ENCODE data around the gene FAM222A. TPM values are rescaled to one million over a fixed set of nuclear protein-coding genes. Genes with fewer than 3 reads are reported as not detected.

The FAM222A gene
- total RNA-seq, 1 experiment from 2014 or later, result 5.5 TPM

- no peak for TF ChIP-seq EZH2 (IDR thresholded peaks at IDR 0.05; ENCODE audit: borderline replicate concordance, low read depth, low read length, poor library complexity, severe bottlenecking)
- no peak for TF ChIP-seq CTCF (conservative IDR thresholded peaks at IDR 0.05; ENCODE audit: low read depth, low read length)
- ChIA-PET POLR2A (ENCODE audit: low non-redundant PET) (interaction anchor here (0.6 kb wide), 1 partner anchor 101 kb away, joined by 4 read pairs; no protein-coding TSS in a partner anchor), CTCF (no interaction called here)
- no peak for DNase-seq (ENCODE audit: low spot score)
- no peaks in the 10 kb centered on the region for H3K9me3 ChIP-seq (ENCODE audit: low read depth, low read length, poor library complexity, severe bottlenecking)
- peaks cover 4% of the 10 kb centered on the region for H3K4me1 ChIP-seq (ENCODE audit: insufficient read depth, low read length, poor library complexity, severe bottlenecking)
- no peaks in the 10 kb centered on the region for H3K36me3 ChIP-seq (ENCODE audit: insufficient read depth, low read length, poor library complexity, severe bottlenecking)
- no peaks in the 10 kb centered on the region for H3K27me3 ChIP-seq (replicated peaks; ENCODE audit: insufficient read depth, low read depth, low read length, poor library complexity)
- no peak overlapping the region for H3K27ac ChIP-seq (ENCODE audit: low read depth, low read length, poor library complexity, severe bottlenecking)
- intact Hi-C loops (cut with micrococcal nuclease; ENCODE audit: unreplicated experiment), result no loop called here
- H3K4me3 ChIP-seq (ENCODE audit: low read depth, low read length, poor library complexity, severe bottlenecking), result no peak overlapping the region
- no TSS peak for BruUV-seq (replicated peaks)
Measured at GRCh38 chr12:109722022-109722720, 8.5 kb downstream of the FAM222A start.

DNA sequence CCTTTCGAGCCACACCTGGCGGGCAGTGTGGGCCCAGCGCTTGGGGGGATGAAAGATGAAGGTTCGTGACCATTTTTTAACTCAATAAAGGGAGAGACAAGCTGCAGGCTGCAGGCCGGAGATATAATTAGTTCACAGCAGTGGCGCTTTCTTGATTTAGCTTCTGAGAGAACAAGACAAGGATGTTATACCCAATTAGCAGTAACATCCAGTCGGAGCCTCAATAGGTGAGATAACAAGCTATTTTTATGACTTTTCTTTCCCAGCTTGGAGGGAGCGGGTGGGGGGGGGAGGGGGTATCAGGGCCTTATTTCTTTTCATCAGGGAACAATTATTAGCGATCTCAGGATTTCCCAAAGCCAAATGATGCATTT lies 9.1 kb downstream of the FAM222A start:
- intact Hi-C loops (cut with micrococcal nuclease; ENCODE audit: unreplicated experiment), result no loop called here

GRCh38 chr12:109723311-109723881 lies 9.8 kb downstream of the FAM222A start:
- ChIA-PET POLR2A (ENCODE audit: low non-redundant PET) (no interaction called here), CTCF (no interaction called here)
- peaks cover 2% of the 10 kb centered on the region for H3K4me1 ChIP-seq (ENCODE audit: insufficient read depth, low read length, poor library complexity, severe bottlenecking)
- no peak overlapping the region for H3K4me3 ChIP-seq (ENCODE audit: low read depth, low read length, poor library complexity, severe bottlenecking)
- TF ChIP-seq CTCF (conservative IDR thresholded peaks at IDR 0.05; ENCODE audit: low read depth, low read length) (no peak), EZH2 (IDR thresholded peaks at IDR 0.05; ENCODE audit: borderline replicate concordance, low read depth, low read length, poor library complexity, severe bottlenecking) (no peak)
- no peak for DNase-seq (ENCODE audit: low spot score)
- H3K9me3 ChIP-seq (ENCODE audit: low read depth, low read length, poor library complexity, severe bottlenecking), result no peaks in the 10 kb centered on the region
- H3K27me3 ChIP-seq (replicated peaks; ENCODE audit: insufficient read depth, low read depth, low read length, poor library complexity), result no peaks in the 10 kb centered on the region
- intact Hi-C loops (cut with micrococcal nuclease; ENCODE audit: unreplicated experiment), result no loop called here
- H3K36me3 ChIP-seq (ENCODE audit: insufficient read depth, low read length, poor library complexity, severe bottlenecking), result no peaks in the 10 kb centered on the region
- H3K27ac ChIP-seq (ENCODE audit: low read depth, low read length, poor library complexity, severe bottlenecking), result no peak overlapping the region
- no TSS peak for BruUV-seq (replicated peaks)

More for the DNA sequence above, 9.1 kb downstream of the FAM222A start:
- Histone ChIP-seq H3K4me3 (ENCODE audit: low read depth, low read length, poor library complexity, severe bottlenecking) (no peak overlapping the region), H3K9me3 (ENCODE audit: low read depth, low read length, poor library complexity, severe bottlenecking) (no peaks in the 10 kb centered on the region), H3K4me1 (ENCODE audit: insufficient read depth, low read length, poor library complexity, severe bottlenecking) (peaks cover 4% of the 10 kb centered on the region), H3K36me3 (ENCODE audit: insufficient read depth, low read length, poor library complexity, severe bottlenecking) (no peaks in the 10 kb centered on the region), H3K27ac (ENCODE audit: low read depth, low read length, poor library complexity, severe bottlenecking) (no peak overlapping the region), H3K27me3 (replicated peaks; ENCODE audit: insufficient read depth, low read depth, low read length, poor library complexity) (no peaks in the 10 kb centered on the region)
- POLR2A ChIA-PET (ENCODE audit: low non-redundant PET), result no interaction called here
- BruUV-seq (replicated peaks), result no TSS peak
- TF ChIP-seq CTCF (conservative IDR thresholded peaks at IDR 0.05; ENCODE audit: low read depth, low read length) (no peak), EZH2 (IDR thresholded peaks at IDR 0.05; ENCODE audit: borderline replicate concordance, low read depth, low read length, poor library complexity, severe bottlenecking) (no peak)
- DNase-seq (ENCODE audit: low spot score), result no peak
- CTCF ChIA-PET, result no interaction called here
